Fibroblast of pulmonary artery (primary cell): ENCODE measurements around the gene XXYLT1.
"Not testable (repeated sequence)": the region's sequence is repeated elsewhere in the genome, so short reads cannot be mapped to it uniquely, and the experiment has no call there.

Source experiments
- DNase-seq: peaks from one replicate; pipeline ENCODE4 v3.0.0-alpha.2; 2010; ENCODE audit warnings: low read depth
- H3K4me3 ChIP-seq: replicated peaks from 2 replicates; pipeline ENCODE4 v1.5.1; 2011; ENCODE audit warnings: low read depth, mild to moderate bottlenecking, control low read depth, low read length, moderate library complexity
- TF ChIP-seq, protein P1 (sequence below): IDR thresholded peaks from 2 replicates; pipeline ENCODE4 v1.5.1; 2011; ENCODE audit warnings: mild to moderate bottlenecking, control low read depth, low read length, inconsistent platforms; ENCODE audit errors: missing control alignments

The XXYLT1 gene

GRCh38 chr3:195059006-195059350 is 212.0 kb downstream of the XXYLT1 start:
- DNase-seq = no peak
- TF ChIP-seq, protein P1, sequence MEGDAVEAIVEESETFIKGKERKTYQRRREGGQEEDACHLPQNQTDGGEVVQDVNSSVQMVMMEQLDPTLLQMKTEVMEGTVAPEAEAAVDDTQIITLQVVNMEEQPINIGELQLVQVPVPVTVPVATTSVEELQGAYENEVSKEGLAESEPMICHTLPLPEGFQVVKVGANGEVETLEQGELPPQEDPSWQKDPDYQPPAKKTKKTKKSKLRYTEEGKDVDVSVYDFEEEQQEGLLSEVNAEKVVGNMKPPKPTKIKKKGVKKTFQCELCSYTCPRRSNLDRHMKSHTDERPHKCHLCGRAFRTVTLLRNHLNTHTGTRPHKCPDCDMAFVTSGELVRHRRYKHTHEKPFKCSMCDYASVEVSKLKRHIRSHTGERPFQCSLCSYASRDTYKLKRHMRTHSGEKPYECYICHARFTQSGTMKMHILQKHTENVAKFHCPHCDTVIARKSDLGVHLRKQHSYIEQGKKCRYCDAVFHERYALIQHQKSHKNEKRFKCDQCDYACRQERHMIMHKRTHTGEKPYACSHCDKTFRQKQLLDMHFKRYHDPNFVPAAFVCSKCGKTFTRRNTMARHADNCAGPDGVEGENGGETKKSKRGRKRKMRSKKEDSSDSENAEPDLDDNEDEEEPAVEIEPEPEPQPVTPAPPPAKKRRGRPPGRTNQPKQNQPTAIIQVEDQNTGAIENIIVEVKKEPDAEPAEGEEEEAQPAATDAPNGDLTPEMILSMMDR = no peak
- H3K4me3 ChIP-seq = no peak overlapping the region

DNA sequence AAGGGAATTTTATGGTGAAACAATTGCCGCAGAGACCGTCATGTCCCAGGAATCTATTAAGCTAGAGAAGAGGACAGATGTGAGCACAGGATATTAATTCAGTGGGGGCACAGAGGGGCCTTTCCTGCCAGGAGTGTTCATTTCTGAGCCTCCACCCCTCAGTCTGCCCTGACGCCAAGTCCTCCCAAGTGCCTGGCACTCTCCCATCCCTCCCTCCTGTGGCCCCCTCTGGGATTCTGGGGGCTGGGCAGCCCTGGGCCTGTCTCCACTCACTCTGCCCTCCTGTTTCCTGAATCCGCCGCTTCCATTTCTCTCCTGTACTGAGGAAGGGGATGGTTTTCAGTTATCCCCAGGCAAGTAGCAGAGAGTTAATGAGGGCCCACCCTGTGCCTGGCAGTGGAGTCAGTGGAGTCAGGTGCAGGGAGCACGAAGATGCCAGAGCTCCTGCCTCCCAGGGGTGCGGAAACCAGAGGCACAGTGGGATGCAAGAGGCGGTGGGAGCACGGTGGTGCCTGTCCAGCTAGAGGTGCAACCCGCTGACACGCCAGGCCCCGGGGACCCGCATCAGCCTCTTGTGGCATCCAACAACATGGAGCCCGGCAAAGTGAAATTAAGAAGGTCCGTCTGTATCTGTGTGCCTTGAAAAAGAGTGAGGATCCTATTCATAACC is 212.5 kb downstream of the XXYLT1 start:
- no peak overlapping the region for H3K4me3 ChIP-seq
- DNase-seq = no peak
- TF ChIP-seq, protein P1 = no peak

GRCh38 chr3:195057716-195058115 is 213.2 kb downstream of the XXYLT1 start:
- DNase-seq = no peak
- TF ChIP-seq, protein P1 = no peak
- no peak overlapping the region for H3K4me3 ChIP-seq

DNA sequence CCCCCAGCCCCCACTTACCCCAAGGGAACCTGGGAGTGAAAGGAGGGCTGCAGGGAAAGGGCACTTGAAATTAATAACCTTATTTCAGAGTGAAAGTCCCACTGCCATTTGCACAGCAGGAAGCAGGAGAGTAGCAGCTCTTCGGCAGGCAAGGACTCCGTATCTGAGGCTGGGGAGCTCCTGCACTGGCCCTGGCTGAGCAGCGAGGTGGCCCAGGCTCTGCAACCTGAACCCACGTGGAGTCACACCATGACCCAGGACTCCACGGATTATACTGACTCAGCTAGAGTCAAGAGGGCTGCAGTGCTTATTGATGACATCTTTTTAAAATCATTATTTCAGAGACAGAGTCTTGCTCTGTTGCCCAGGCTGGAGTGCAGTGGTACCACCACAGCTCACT is 214.5 kb downstream of the XXYLT1 start:
- no peak overlapping the region for H3K4me3 ChIP-seq
- DNase-seq = no peak
- TF ChIP-seq, protein P1 = no peak

DNA sequence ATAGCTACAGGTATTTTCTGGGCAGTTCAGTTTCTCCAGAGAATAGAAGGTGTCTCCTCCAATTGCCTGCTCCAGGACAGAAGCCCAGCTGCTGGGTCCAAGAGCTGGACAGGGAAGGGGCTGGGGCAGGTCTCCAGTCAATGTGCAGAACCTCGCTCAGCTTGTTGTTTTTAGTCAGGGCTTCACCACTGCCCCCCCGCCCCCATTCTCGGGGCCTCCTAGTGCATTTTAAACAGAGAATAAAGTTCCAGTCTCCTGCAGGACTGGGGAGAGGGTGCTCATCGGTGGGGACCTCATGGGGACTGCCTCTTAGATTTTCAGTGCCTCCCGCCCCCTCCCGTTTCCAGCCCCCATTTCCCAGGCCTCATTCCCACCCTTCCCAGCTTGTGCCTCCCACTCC is 216.6 kb downstream of the XXYLT1 start:
- TF ChIP-seq, protein P1 = no peak
- H3K4me3 ChIP-seq = no peak overlapping the region
- DNase-seq = no peak

GRCh38 chr3:195052939-195053338 is 218.0 kb downstream of the XXYLT1 start:
- TF ChIP-seq, protein P1 = no peak
- no peak overlapping the region for H3K4me3 ChIP-seq
- no peak for DNase-seq

GRCh38 chr3:195050296-195050695 is 220.7 kb downstream of the XXYLT1 start:
- not testable (repeated sequence) for DNase-seq, H3K4me3 ChIP-seq
